ENCODE results near the gene PDE3B.

- TF ChIP-seq CTCF (IDR thresholded peaks at IDR 0.05), result no peak
- TF ChIP-seq POLR2A (IDR thresholded peaks at IDR 0.05), result no peak
Measured at GRCh38 chr11:14669958-14670357, 26.4 kb downstream of the PDE3B start.
